ENCODE data around the gene WDR18.
"Not testable (repeated sequence)": the region's sequence is repeated elsewhere in the genome, so short reads cannot be mapped to it uniquely, and the experiment has no call there.

The WDR18 gene

GRCh38 chr19:1018393-1018792 lies 34.2 kb downstream of the WDR18 start:
- no peak overlapping the region for H3K4me3 ChIP-seq (ENCODE audit: low read depth, low read length)

GRCh38 chr19:1018932-1019615 lies 34.9 kb downstream of the WDR18 start:
- no peak overlapping the region for H3K4me3 ChIP-seq (ENCODE audit: low read depth, low read length)

- peak overlapping the region; percentile 89 for H3K4me3 ChIP-seq (ENCODE audit: low read depth, low read length)
These were observed 35.4 kb downstream of the WDR18 start for GRCh38 chr19:1019616-1019961.

- peak overlapping the region; percentile 89 for H3K4me3 ChIP-seq (ENCODE audit: low read depth, low read length)
These were observed 36.1 kb downstream of the WDR18 start for GRCh38 chr19:1019980-1020867.

- H3K4me3 ChIP-seq (ENCODE audit: low read depth, low read length), result peak within 1 kb of the TSS; percentile 89
These were observed 36.8 kb downstream of the WDR18 start, which contains the start of gene TMEM259 for GRCh38 chr19:1020868-1021425. Gene TMEM259 (minus strand): TSS chr19:1021123. CDS start chr19:1020996, 127 bp downstream.

- H3K4me3 ChIP-seq (ENCODE audit: low read depth, low read length), result not testable (repeated sequence)
These were observed 39.7 kb downstream of the WDR18 start for GRCh38 chr19:1023883-1024188.

- not testable (repeated sequence) for H3K4me3 ChIP-seq (ENCODE audit: low read depth, low read length)
These were observed 40.9 kb downstream of the WDR18 start for GRCh38 chr19:1025080-1025479.

- peak within 1 kb of the TSS; percentile 93 for H3K4me3 ChIP-seq (ENCODE audit: low read depth, low read length)
These were observed 42.0 kb downstream of the WDR18 start, which contains the start of gene CNN2 for GRCh38 chr19:1025960-1026782. Gene CNN2 (plus strand): TSS chr19:1026608. CDS start chr19:1026662, 54 bp downstream.

- H3K4me3 ChIP-seq (ENCODE audit: low read depth, low read length), result peak overlapping the region; percentile 93
These were observed 42.9 kb downstream of the WDR18 start for GRCh38 chr19:1026783-1027649.

- peak overlapping the region; percentile 93 for H3K4me3 ChIP-seq (ENCODE audit: low read depth, low read length)
These were observed 43.5 kb downstream of the WDR18 start for GRCh38 chr19:1027650-1028061.

GRCh38 chr19:1028062-1028926 lies 44.1 kb downstream of the WDR18 start:
- H3K4me3 ChIP-seq (ENCODE audit: low read depth, low read length), result peak overlapping the region; percentile 93

GRCh38 chr19:1032264-1032867 lies 48.2 kb downstream of the WDR18 start:
- H3K4me3 ChIP-seq (ENCODE audit: low read depth, low read length), result no peak overlapping the region

- no peak overlapping the region for H3K4me3 ChIP-seq (ENCODE audit: low read depth, low read length)
These were observed 52.0 kb downstream of the WDR18 start for GRCh38 chr19:1035998-1036621.

- H3K4me3 ChIP-seq (ENCODE audit: low read depth, low read length), result no peak overlapping the region
These were observed 53.5 kb downstream of the WDR18 start for GRCh38 chr19:1037621-1038064.

GRCh38 chr19:1038978-1039645 lies 55.0 kb downstream of the WDR18 start:
- no peak overlapping the region for H3K4me3 ChIP-seq (ENCODE audit: low read depth, low read length)

GRCh38 chr19:1039646-1040475 lies 55.7 kb downstream of the WDR18 start, which contains the start of gene ABCA7:
Gene ABCA7 (plus strand): TSS chr19:1040107. CDS start chr19:1041362, 1,255 bp downstream.
- H3K4me3 ChIP-seq (ENCODE audit: low read depth, low read length), result peak within 1 kb of the TSS; percentile 53

Data from iPS-11a (cell line).